Subcutaneous adipose tissue (tissue), 4 donors: ENCODE measurements around the gene STAT5B. TPM values are rescaled to one million over a fixed set of nuclear protein-coding genes. Genes with fewer than 3 reads are reported as not detected.

Experiments
- CTCF ChIP-seq: fragments of 450-650 bp; IDR thresholded peaks from one replicate; pipeline ENCODE4 v1.5.1; 2016; ENCODE audit warnings: low read depth, mild to moderate bottlenecking, control low read depth, antibody characterized with exemption, moderate library complexity
- total RNA-seq, 4 donors: library from RNA; depleted of rRNA; stranded (reverse); fragments of >200 nt; gene quantifications; one replicate each; pipeline ENCODE4 v1.1.0, GENCODE V29; 2016

Gene STAT5B
- total RNA-seq, 4 donors from 2014 or later, result 87.6 to 200 (median 113) TPM

GRCh38 chr17:42200706-42201457 is 75.3 kb downstream of the STAT5B start:
- no peak for TF ChIP-seq CTCF

GRCh38 chr17:42199416-42200011 is 76.7 kb downstream of the STAT5B start:
- TF ChIP-seq CTCF, result no peak

GRCh38 chr17:42198897-42199296 is 77.3 kb downstream of the STAT5B start:
- no peak for TF ChIP-seq CTCF

DNA sequence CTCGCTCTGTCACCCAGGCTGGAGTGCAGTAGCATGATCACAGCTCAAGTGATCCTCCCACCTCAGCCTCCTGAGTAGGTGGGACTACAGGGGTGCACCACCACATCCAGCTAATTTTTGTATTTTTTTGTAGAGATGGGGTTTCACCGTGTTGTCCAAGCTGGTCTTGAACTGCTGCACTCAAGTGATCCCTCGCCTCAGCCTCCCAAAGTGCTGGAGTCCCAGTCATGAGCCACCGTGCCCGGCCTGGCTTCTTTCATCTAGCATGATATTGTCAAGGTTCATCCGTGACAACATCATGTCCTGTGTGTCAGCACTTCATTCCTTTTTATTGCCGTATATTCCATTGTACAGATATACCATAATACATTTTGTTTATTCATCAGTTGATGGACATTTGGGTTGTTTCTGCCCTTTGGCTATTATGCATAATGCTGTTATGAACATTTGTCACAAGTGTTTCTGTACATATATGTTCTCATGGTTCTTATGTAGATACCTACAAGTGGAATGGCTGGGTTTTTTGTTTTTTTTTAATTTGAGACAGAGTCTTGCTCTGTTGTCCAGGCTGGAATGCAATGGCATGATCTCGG is 78.5 kb downstream of the STAT5B start:
- no peak for TF ChIP-seq CTCF

DNA sequence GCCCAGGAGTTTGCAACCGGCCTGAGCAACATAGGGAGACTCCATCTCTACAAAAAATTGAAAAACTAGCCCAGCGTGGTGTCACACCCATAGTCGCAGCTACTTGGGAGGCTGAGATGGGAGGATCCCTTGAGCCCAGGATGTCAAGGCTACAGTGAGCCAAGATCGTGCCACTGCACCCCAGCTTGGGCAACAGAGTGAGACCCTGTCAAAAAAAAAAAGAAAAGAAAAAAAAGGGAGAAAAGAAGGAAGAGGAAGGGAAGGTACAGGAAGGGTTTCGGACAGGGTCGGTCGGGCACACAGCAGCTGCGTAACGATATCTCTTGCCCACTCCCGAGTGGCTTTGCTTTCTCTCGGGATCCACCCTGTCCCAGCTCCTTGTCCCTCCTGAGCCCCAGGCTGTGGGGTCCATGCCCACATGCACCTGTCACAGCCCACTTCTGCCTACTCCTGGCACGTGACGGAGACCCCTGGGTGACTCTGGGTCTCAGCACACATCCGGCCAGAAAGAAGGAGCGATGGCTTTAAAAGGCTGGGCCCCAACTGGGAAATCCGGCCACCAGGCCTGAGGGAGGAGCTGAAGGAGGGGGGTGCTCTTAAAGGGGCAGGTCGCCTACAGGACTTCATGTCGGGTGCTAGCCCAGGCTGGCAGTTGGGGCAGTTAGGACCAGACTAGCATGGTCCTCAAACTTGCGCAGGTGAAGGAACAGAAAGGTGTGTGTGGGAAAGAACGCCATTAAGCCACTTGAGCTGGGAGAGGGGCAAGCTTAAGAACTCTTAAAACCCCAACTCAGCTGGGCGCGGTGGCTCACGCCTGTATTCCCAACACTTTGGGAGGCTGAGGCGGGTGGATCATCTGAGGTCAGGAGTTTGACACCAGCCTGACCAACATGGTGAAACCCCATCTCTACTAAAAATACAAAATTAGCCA is 82.0 kb downstream of the STAT5B start, which contains the start of gene GHDC:
GHDC (minus strand) TSS at position 526 of the 931 bp plus-strand sequence. CDS start 913 bp downstream, outside the sequence.
- no peak for TF ChIP-seq CTCF

GRCh38 chr17:42193216-42193968 is 82.8 kb downstream of the STAT5B start:
- no peak for TF ChIP-seq CTCF
